GM12874 (cell line): ENCODE measurements around the gene ZFP92.

Experiments
- TF ChIP-seq, protein P1 (sequence below): IDR thresholded peaks from 2 replicates; pipeline ENCODE4 v1.5.1; 2011; ENCODE audit warnings: low read depth, mild to moderate bottlenecking, control low read depth, low read length, moderate library complexity; ENCODE audit not compliant: insufficient read depth

The ZFP92 gene

GRCh38 chrX:153426204-153426603 is 14.9 kb downstream of the ZFP92 start:
- TF ChIP-seq, protein P1, sequence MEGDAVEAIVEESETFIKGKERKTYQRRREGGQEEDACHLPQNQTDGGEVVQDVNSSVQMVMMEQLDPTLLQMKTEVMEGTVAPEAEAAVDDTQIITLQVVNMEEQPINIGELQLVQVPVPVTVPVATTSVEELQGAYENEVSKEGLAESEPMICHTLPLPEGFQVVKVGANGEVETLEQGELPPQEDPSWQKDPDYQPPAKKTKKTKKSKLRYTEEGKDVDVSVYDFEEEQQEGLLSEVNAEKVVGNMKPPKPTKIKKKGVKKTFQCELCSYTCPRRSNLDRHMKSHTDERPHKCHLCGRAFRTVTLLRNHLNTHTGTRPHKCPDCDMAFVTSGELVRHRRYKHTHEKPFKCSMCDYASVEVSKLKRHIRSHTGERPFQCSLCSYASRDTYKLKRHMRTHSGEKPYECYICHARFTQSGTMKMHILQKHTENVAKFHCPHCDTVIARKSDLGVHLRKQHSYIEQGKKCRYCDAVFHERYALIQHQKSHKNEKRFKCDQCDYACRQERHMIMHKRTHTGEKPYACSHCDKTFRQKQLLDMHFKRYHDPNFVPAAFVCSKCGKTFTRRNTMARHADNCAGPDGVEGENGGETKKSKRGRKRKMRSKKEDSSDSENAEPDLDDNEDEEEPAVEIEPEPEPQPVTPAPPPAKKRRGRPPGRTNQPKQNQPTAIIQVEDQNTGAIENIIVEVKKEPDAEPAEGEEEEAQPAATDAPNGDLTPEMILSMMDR = no peak

DNA sequence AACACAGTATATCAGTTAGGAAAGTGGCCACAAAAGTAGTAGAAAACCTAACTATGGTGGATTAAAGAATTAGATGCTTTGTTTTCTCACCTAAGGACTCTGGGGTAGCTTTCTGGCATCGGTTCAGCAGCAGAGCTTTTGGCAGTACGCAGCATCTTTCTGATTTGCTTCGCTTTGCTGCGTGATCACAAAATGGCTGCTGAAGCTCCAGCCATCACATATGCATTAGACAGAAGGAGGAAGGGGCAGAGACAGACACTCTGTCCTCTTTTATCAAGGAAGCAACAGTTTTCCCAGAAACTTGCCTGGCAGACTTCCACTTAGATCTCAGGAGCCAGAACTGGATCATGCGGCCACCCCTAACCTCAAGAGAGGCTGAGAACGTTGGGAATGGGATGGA is 19.5 kb downstream of the ZFP92 start:
- TF ChIP-seq, protein P1 = no peak

- TF ChIP-seq, protein P1 = no peak
Measured at GRCh38 chrX:153433161-153433680, 21.9 kb downstream of the ZFP92 start.

GRCh38 chrX:153433781-153434285 is 22.6 kb downstream of the ZFP92 start:
- TF ChIP-seq, protein P1 = no peak

DNA sequence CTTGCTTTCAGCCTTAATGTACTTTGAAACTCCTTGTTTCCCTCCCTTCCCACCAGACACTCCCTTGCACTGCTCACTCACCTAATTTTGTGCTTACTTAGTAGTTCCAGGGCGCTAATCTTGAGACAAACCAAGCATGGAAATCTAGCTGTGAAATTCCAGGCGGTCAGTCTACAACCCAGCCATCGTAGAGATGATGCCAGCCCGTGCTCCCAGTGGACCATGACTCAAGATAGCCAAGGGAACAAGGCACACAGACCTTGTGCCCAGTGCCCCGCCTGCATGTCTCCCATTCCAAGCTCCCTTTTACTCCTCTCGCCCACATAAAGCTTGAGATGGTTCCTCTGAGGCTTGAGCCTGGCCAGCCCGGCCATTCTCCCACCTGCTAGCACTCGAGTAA is 23.5 kb downstream of the ZFP92 start:
- TF ChIP-seq, protein P1 = no peak

DNA sequence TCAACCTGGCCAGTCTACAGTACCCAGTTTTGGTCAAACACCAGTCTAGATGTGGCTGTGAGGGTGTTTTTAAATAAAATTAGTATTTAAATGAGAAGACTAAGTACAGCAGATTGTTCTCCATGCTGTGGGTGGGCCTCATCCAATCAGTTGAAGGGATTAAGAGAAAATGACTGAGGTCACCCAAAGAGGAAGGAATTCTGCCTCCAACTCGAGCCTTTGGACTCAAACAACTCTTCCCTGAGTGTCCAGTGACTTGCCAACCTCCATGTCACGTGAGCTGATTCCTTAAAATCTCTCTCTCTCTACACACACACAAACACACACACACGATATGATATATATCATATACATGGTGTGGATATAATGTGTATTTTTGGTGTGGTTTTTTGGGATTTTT is 24.6 kb downstream of the ZFP92 start:
- TF ChIP-seq, protein P1 = no peak

GRCh38 chrX:153438532-153438931 is 27.3 kb downstream of the ZFP92 start:
- TF ChIP-seq, protein P1 = no peak
